Activated CD4-positive, alpha-beta T cell treated with anti-CD3 and anti-CD28 coated beads for 1 hour (primary cell): ENCODE data around the gene PALD1.
"Not testable (repeated sequence)": the region's sequence is repeated elsewhere in the genome, so short reads cannot be mapped to it uniquely, and the experiment has no call there.

Experiments
- DNase-seq: peaks from one replicate; pipeline ENCODE4 v3.0.0-alpha.2; 2020

PALD1 gene

DNA sequence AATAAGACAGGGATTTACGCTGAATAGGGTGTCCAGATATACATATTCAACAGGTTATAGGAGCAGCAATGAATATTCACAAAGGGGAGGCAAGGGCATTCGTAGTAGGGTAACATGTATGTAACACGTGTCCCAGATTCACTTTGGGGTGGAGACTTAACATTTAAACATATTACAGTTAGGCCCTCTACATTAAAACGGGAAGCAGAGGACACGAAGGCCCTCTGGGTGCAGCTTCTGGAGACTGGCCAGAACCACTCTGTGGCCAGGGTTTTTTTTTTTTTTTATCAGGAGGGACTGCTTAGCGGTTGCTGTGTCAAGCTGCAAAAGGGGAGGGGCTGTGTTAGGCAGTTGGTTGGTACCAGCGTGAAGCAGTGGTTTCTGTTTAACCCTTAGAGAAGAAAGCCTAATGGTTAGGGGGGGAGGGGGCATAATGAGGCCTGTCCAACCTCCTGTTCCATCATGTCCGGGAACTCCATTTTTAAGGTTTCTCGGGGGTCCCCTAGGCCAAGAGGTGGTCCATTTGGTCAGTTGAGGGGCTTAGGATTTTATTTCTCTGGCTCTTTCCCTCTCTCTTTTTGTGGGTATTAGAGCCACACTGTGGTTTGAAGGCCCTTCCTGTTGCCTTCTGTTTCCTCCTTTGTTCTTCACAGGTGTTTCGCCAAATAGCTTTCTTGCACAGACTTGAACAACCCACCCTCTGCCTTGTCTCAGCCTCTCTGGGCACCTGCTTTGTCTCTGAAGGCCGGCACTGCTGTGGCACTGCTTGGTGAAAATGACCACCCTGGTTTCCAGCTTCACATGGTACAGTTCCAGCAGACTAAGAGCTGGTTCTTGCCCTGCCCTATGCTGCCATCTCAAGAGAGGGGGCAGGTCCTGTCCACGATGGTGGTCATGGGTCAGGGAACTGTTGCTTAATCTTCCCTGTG, 97.6 kb downstream of the PALD1 start:
- no peak for DNase-seq

DNA sequence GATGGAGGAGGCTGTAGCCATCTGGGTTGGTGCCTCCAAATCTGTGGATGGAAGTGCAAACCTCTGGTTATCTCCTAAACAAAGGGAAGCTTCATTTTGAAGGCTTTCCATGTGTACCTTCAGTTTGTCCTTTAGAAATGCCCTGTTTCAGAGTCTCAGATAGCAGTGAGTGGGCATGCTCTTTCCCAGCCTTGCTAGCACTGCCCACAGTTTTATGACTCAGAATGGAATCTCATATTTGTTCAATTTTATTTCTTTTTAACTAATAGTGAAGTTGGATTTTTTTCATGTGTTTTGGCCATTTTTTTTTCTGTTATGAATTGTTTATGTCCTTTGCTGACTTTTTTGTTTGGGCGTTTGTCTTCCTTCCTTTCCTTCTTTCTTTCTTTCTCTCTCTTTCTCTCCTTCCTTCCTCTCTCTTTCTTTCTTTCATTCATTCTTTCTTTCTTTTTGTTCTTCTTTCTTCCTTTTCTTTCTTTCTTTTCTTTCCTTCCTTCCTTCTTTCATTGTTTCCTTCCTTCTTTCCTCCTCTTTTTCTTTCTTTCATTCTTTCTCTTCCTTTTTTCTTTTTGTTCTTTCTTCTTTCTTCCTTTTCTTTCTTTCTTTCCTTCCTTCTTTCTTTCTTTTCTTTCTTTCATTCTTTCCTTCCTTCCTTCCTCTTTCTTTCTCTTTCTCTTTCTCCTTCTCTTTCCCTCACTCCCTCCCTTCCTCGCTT, 98.4 kb downstream of the PALD1 start:
- no peak for DNase-seq

DNA sequence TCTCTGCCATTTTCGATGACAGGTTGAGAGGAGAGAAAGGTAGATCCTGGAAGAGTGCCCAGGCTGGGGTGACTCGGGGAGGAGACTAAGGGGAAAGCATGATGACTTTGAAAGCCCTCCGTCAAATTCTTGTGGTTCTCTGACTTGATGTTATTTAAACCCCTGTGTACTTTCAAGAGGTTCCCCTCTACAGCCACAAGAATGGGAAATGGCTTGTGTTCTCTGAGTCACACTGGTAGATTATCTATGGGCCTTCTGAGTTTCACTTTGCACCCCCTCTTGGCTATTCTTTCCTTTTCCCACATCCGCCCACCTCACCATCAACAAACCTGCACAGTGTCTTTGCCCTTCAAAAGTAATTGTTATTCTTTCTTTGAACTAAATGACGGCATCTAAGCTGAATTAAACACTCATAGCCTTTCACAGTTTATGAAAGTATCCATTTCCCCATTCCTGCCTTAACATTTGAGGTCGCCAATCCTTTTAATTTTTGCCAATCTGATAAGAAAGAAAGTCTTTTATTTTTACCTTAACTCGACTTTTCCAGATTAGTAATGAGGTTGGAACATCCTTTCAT, 99.9 kb downstream of the PALD1 start:
- DNase-seq, result peak; percentile 47

DNA sequence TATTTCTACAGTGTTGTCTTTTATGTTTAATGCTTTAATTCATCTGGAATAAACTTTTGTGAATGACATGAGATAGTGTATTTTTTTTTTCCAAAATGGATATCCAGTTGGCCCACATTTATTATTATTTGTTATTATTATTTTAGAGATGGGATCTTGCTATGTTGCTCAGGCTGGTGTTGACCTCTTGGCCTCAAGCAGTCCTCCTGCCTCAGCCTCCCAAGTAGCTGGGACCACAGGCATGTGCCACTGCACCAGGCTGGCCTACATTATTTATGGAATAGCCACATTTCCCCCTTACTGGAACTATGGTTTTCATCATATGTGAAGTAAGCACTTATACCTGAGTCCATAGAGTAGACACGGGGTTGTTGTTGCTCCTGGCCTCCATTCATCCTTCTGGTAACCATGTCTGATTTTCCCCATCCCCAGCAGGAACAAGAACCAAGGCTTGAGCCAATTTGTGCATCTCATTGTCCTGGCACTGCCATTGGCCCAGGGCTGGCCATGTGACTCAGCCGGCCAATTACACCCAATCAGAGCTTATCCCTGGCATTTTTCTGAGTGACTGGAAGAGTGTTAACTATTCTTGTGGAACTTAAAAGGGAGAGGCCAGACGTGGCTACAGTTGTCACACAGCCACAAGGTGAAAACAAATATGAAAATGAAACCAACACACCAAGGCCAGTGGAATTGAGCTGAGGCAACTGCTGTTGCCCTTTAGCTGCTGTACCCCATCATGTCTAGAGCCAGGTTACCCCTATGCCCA, 100.9 kb downstream of the PALD1 start:
- no peak for DNase-seq

DNA sequence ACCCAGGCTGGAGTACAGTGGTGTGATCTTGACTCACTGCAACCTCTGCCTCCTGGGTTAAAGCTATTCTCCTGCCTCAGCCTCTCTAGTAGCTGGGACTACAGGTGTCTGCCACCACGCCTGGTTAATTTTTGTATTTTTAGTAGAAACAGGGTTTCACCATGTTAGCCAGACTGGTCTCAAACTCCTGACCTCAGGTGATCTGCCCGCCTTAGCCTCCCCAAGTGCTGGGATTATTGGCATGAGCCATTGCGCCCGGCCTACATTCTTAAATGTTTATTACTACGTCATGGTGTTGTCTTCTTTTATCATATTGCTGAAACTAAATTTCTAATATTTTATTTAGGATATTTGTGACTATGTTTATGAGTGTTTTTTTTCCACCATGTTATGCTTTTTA, 102.6 kb downstream of the PALD1 start:
- DNase-seq, result not testable (repeated sequence)

DNA sequence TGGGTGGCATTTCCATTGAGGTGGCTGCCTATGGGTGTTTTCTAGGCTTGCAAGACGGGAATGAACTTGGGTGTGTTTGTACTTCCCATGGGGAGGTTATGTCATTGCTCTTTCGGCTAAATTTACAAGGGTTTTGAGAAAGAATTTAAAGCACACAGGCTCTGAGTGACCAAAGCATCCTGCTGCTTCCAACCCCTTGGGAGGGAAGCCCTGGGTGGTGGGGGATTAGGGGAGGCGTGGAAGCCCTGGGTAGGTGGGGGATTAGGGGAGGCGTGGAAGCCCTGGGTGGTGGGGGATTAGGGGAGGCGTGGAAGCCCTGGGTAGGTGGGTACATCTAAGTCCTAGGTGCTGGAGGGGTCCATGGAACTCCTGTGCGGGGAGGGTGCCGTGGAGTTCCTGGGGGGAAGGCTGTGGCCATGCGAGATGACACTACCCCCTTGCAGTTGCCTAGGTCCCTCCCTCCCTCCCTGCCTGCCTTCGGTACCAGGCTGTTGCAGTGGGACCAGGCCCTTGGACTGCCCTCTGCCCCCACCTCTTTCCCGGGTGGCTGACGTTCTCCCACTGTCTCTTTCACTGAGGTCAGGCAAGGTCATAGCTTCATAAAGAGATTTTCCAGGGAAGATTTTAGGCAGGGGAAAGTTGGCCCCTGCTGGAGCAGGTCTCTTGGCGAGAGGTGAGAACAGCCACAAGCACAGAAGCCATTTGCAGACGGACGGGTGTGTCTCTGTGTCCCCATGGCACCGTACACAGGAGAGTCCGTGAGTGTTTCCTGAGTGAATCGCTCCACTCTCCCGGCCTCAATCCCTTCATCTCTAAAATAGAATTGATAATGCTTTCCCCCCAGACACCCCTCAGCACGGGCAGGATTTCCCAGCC, 104.5 kb downstream of the PALD1 start:
- DNase-seq, result no peak

DNA sequence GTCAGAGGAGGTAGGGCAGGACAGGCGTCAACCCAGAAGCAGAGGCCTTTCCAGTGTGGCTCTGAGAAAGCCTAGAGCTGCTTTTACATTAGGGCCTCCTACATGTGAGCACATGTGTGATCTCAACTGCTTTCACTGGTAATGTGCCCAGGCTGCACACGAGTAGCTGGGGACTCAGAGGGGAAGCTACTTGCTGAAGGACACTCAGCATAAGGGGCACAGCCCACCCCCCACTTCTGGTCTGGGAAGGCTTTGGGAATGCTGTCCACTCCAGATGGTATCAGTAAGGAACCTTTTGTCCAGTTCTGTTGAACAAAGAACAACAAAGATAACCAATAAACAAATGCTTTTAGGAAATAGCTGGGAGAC, 105.1 kb downstream of the PALD1 start:
- DNase-seq, result no peak

DNA sequence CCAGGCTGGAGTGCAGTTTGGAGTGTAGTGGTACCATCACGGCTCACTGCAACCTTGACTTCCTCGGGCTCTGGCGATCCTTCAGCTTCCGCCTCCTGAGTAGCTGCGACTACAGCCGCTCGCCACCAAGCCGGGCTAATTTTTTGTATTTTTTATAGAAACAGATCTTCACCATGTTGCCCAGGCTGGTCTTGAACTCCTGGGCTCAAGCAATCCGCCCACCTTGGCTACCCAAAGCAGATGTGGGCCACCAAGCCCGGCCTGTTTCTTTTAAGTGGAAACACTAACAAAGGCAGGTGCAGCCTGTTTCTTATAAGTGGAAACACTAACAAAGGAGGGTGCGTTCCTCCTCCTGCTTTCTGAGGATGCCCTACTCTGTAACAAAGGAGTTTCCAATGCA, 105.8 kb downstream of the PALD1 start:
- no peak for DNase-seq

DNA sequence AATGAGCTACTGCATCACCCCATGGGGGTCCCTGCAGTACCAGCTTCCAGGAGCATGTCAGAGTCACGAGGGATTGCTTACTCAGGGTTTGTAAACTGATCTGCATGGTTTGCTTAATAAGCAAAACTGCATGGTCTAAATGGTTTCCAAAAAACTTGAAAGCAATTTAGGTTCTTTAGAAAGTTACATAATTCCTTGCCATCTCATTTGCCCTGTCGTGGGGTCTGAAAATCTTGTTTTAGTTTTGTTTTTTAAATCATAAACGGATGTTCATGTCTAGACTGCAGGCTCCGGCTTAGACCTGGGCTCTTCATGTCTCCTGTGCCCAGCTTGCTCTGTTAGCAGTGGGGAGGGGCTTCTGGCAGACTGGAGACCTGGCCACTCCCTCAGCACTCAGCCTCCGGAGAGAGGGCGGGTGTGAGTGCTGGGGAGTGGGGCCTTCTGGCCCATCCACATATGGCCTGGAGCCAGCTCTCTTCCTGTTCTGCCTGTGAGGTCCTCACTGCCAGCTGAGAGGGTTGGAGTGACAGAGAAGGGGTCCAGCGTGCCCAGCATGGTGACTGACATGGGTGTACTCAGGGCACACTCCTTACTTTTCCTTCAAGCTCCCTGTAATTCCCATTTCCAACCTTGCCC, 106.5 kb downstream of the PALD1 start:
- DNase-seq, result no peak

DNA sequence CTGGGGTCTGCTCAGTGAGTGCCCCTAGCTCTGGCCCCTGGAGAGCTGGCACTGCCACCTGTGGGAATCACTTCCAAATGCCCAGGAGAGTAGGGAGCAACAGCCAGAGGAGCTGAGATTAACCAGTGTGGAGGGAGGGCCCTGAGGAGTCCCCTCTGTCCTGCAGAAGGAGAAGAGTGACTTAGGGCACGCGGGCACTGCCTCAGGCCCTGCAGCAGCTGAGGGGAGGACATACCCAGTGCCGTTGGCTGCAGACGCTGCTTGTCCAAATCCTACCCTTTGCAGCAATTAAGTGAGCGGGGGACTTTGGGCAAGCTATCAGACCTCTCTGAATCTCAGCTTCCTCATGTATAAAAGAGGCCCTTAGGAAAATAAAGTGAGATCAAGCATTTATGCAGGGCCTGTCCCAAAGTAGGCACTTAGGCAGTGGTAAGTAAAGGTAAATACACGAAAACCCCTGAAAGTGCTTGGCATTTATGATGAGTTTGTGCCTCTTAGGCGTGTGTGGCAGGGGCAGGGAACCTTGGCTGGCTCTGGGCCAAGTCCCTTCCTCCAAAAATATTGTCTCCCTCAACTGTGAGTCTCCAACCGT, 107.1 kb downstream of the PALD1 start:
- DNase-seq, result no peak

DNA sequence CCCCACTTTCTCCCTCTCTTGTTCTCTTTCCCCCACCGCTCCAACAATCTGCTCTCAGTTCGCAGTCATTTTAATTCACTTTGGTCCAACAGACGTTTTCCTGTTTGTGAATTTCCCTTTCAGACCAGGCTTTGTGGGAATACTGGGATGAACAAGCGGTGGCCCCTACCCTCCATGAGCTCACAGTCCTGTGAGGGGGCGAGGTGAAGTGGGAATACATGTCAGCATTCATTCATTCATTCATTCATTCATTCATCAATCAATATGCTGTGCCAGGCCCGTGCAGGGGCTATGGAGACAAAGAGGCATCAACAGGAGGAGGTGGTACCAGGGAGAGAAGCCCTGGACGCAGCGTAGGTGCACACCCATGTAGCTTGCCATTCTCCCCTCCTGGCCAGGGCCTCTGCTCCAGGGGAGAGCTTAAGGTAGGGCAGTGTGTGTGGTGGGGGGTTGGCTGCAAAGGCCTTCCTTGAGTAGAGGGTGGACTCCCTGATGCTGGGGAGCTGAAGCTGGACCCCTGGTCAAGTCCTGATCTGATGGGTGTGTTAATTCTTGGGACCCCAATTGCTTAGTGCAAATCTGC, 107.9 kb downstream of the PALD1 start:
- no peak for DNase-seq

DNA sequence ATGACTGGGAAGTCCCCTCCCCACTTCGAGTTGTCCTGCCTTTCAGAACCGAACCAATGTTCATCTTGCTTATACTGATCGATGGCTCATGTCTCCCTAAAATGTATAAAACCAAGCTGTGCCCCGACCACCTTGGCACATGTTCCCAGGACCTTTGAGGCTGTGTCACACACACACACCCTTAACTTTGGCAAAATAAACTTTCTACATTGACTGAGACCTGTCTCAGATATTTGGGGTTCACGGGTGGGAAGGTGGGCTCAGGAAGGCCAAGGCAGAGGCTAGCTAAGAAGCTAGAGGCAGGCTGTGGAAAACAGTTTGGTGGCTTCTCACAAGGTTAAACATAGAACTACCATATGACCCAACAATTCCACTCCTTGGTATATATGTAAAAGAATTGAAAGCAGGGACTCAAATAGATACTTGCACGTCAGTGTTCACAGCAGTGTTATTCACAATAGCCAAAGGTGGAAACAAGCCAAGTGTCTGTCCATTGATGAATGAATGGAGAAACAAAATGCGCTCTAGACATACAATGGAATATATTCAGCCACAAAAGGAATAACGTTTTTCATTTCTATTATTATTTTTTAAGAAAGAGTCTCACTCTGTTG, 108.6 kb downstream of the PALD1 start:
- no peak for DNase-seq

DNA sequence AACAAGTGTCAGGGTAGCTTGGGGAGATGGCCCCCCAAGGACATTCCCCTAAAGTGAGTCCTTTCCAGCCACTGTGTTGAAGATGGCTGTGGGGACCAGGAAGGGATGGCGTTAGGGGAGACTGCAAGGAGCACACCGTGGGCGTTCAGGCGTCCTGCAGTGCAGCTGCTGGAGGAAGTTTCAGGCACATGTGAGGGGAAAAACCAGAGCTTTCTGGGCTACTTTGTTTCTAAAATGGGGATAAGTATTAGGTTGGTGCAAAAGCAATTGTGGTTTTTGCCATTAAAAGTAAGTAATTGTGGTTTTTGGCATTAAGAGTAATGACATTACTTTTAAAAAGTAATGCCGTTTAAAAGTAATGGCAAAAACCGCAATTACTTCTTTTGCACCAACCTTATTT, 109.7 kb downstream of the PALD1 start:
- DNase-seq, result no peak

DNA sequence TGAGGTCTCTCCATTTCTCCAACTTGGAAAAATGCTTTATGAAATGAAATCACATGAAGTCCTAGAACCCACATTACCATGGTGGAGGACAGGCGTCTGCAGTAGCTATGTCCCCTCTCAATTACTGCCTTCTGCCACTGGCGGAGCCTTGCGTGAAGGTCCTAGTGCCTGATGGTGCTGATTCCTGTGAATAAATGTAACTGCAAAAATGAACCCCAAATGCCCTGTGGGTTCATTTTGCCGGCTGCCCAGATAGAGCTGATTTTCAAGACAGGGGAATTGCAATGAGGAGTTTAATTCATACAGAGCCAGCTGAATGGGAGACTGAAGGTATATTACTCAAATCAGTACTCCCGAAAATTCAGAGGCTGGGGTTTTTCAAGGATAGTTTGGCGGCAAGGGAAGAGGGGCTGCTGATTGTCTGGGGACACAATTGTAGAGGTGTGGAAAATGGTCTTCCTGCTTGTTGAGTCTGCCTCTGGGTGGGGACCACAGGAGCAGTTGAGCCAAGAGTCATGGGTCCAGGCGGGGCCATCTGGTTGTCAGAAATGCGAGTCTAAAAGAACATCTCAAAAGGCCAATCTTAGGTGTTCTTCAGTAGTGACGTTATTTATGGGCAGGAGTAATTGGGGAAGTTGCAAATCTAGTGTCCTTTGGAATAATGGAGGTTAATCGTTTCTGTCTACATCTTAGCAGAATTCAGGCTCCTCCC, 110.4 kb downstream of the PALD1 start:
- DNase-seq, result no peak

DNA sequence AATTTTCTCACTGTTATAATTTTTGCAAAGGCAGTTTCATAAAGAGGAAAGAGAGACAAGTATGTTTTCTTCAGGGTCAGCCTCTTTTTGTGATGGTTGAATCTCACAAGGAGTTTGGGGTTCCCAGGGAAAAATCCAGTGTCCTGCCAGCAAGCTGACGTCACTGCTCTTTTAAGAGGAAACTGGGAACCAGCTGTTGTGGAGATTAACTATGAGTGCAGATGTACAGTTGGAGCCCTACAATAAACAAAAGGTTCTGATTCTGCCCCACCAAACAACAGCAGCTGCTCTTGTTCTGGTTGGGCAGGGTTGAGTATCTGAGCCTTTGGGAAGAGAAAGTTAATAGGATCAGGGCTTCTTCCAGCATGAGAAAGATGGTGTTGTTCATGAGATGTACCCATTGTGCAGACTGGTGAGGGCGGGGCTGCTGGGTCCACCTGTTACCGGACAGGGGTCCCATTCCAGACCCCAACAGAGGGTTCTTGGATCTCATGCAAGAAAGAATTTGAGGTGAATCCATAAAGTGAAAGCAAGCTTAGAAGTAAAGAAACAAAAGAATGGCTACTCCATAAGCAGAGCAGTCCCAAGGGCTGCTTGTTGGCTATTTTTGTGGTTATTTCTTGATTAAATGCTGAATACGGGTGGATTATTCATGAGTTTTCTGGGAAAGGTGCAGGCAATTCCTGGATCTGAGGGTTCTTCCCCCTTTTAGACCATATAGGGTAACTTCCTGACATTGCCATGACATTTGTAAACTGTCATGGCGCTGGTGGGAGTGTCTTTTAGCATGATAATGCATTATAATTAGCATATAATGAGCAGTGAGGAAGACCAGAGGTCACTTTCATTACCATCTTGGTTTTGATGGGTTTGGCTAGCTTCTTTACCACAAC, 111.4 kb downstream of the PALD1 start:
- no peak for DNase-seq

DNA sequence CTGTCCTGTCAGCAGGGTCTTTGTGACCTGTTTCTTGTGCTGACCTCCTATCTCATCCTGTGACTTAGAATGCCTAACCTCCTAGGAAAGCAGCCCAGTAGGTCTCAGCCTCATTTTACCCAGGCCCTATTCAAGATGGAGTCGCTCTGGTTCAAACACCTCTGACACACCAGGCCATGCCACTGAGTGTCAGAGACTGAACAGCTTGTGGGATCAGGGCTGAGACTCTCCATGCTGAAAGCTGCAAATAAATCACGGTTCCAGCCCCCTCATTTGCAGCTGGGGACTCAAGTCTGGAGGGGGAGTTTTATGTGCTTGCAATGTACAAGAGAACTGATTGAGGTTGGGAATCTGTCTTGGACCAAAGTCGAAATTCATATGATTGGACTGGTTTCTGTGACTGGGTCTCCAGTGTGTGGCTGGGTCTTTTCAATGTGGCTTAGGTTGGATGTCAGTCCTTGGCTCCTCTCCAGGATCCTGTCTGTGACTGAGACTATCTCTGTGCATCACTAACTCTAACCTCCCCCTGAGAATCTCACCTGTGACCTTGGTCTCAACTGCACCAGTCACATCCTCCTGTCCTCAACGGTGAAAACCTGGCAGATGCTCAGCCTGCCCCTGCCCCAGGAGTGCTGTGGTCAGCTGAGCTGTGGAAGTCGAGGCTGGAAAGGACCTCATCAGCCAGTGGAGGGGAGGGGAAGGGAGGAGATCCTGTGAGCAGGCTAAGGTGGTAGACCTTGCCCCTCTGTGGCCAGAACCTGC, 112.3 kb downstream of the PALD1 start:
- no peak for DNase-seq

DNA sequence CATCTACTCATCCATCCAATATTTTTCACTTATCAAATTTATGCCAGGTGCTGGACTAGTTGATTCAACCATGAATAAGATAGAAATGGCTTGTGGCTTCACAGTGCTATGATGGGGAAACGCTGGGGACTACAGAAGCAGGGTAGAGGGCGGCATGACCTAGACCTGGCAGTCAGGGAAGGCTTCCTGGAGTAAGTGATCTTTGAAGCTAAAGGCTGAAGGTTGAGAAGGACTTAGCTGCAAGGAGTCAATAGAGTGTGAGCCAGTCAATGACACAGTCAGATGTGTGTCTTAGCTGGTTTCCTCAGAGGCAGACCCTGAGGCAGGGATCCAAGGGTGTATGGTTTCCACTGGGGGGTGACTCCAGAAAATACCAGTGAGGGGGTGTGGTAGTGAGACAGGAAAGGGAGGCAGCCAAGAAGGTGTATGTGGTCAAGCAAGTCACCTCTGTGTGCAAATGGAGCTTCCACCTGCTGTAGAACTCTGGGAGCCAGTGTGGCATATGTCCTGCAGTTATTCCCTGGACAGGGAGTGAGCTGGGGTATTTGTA, 113.7 kb downstream of the PALD1 start:
- DNase-seq, result no peak
